ENCODE data around the gene JARID2.

- TF ChIP-seq CTCF (IDR thresholded peaks at IDR 0.05) (no peak), POLR2A (IDR thresholded peaks at IDR 0.05) (no peak), POLR2AphosphoS5 (IDR thresholded peaks at IDR 0.05; ENCODE audit: insufficient read depth in 1 of 2, low read depth in 1 of 2) (no peak)
Measured at GRCh38 chr6:15253203-15254022, 7.5 kb downstream of the JARID2 start.
